H9 (cell line): Measurements from ENCODE around the gene CAPN9. TPM values are rescaled to one million over a fixed set of nuclear protein-coding genes. Genes with fewer than 3 reads are reported as not detected.

ENCODE experiments used
- DNase-seq: peaks from one replicate; pipeline ENCODE4 v3.0.0-alpha.2; 2017
- H2AFZ ChIP-seq: one replicate; pipeline ENCODE4 v1.6.1; 2013; ENCODE audit warnings: mild to moderate bottlenecking, low read length, control low read depth, moderate library complexity
- H2AK5ac ChIP-seq: 2 replicates; pipeline ENCODE4 v1.6.1; 2013; ENCODE audit warnings: low read length, control low read depth, mixed read lengths; ENCODE audit not compliant: insufficient read length
- H2BK120ac ChIP-seq: one replicate; pipeline ENCODE4 v1.6.1; 2013; ENCODE audit warnings: low read depth, mild to moderate bottlenecking, low read length, control low read depth, inconsistent platforms; ENCODE audit not compliant: poor library complexity, severe bottlenecking
- H2BK12ac ChIP-seq: 2 replicates; pipeline ENCODE4 v1.6.1; 2013; ENCODE audit warnings: low read length, control low read depth, mixed read lengths, low read depth; ENCODE audit not compliant: insufficient read length
- H2BK15ac ChIP-seq: 2 replicates; pipeline ENCODE4 v1.6.1; 2013; ENCODE audit warnings: low read depth, low read length, control low read depth
- H2BK20ac ChIP-seq: one replicate; pipeline ENCODE4 v1.6.1; 2013; ENCODE audit warnings: low read depth, mild to moderate bottlenecking, low read length, control low read depth, inconsistent platforms; ENCODE audit not compliant: poor library complexity, severe bottlenecking
- H2BK5ac ChIP-seq: 2 replicates; pipeline ENCODE4 v1.6.1; 2013; ENCODE audit warnings: low read length, control low read depth, mixed read lengths; ENCODE audit not compliant: insufficient read length
- H3K14ac ChIP-seq: 2 replicates; pipeline ENCODE4 v1.6.1; 2013; ENCODE audit warnings: low read length, control low read depth; ENCODE audit not compliant: insufficient read depth
- H3K18ac ChIP-seq: 2 replicates; pipeline ENCODE4 v1.6.1; 2013; ENCODE audit warnings: low read depth, mild to moderate bottlenecking, mixed read lengths, low read length, control low read depth; ENCODE audit not compliant: insufficient read length
- H3K23ac ChIP-seq: 2 replicates; pipeline ENCODE4 v1.6.1; 2013; ENCODE audit warnings: low read length, control low read depth, mixed read lengths, low read depth; ENCODE audit not compliant: insufficient read length
- H3K23me2 ChIP-seq: 2 replicates; pipeline ENCODE4 v1.6.1; 2013; ENCODE audit warnings: low read depth, mild to moderate bottlenecking, mixed read lengths, low read length, control low read depth; ENCODE audit not compliant: insufficient read length, poor library complexity, severe bottlenecking
- H3K27ac ChIP-seq: 2 replicates; pipeline ENCODE4 v1.5.1; 2013; ENCODE audit warnings: low read length, control low read depth, mixed read lengths, low read depth; ENCODE audit not compliant: insufficient read length
- H3K27me3 ChIP-seq: 2 replicates; pipeline ENCODE4 v1.6.1; 2013; ENCODE audit warnings: low read length, control low read depth, inconsistent platforms; ENCODE audit not compliant: insufficient read depth
- H3K4ac ChIP-seq: 2 replicates; pipeline ENCODE4 v1.6.1; 2013; ENCODE audit warnings: low read depth, mild to moderate bottlenecking, control low read depth, inconsistent platforms, low read length, moderate library complexity
- H3K4me1 ChIP-seq: 2 replicates; pipeline ENCODE4 v1.6.1; 2013; ENCODE audit warnings: low read length, control low read depth, inconsistent platforms; ENCODE audit not compliant: insufficient read depth
- H3K4me2 ChIP-seq: 2 replicates; pipeline ENCODE4 v1.6.1; 2013; ENCODE audit warnings: low read length, control low read depth, mixed read lengths; ENCODE audit not compliant: insufficient read length, insufficient read depth
- H3K56ac ChIP-seq: 2 replicates; pipeline ENCODE4 v1.6.1; 2013; ENCODE audit warnings: low read depth, mild to moderate bottlenecking, mixed read lengths, low read length, control low read depth; ENCODE audit not compliant: insufficient read length
- H3K79me1 ChIP-seq: 2 replicates; pipeline ENCODE4 v1.6.1; 2013; ENCODE audit warnings: low read depth, mild to moderate bottlenecking, moderate library complexity, low read length, control low read depth, inconsistent platforms; ENCODE audit not compliant: insufficient read depth, poor library complexity, severe bottlenecking
- H3K79me2 ChIP-seq: 2 replicates; pipeline ENCODE4 v1.6.1; 2013; ENCODE audit warnings: low read length, control low read depth, inconsistent platforms; ENCODE audit not compliant: insufficient read depth
- H3K9ac ChIP-seq: 2 replicates; pipeline ENCODE4 v1.6.1; 2013; ENCODE audit warnings: low read length, control low read depth, mixed read lengths; ENCODE audit not compliant: insufficient read length; ENCODE audit errors: extremely low read depth
- H3K9me3 ChIP-seq: one replicate; pipeline ENCODE4 v1.6.1; 2013; ENCODE audit warnings: low read depth, low read length, inconsistent platforms; ENCODE audit not compliant: control insufficient read depth
- H3T11ph ChIP-seq: one replicate; pipeline ENCODE4 v1.6.1; 2013; ENCODE audit warnings: mild to moderate bottlenecking, low read length, control low read depth, inconsistent platforms
- H4K20me1 ChIP-seq: one replicate; pipeline ENCODE4 v1.6.1; 2013; ENCODE audit not compliant: control insufficient read depth, insufficient read length, insufficient read depth
- H4K5ac ChIP-seq: 2 replicates; pipeline ENCODE4 v1.6.1; 2013; ENCODE audit warnings: low read depth, mild to moderate bottlenecking, mixed read lengths, low read length, control low read depth; ENCODE audit not compliant: insufficient read length
- H4K8ac ChIP-seq: replicated peaks from 2 replicates; pipeline ENCODE4 v1.6.1; 2013; ENCODE audit warnings: low read length, control low read depth, mixed read lengths, low read depth; ENCODE audit not compliant: insufficient read length
- H4K91ac ChIP-seq: 2 replicates; pipeline ENCODE4 v1.6.1; 2013; ENCODE audit warnings: low read depth, mild to moderate bottlenecking, moderate library complexity, mixed read lengths, low read length, control low read depth; ENCODE audit not compliant: insufficient read length
- H3K27ac Mint-ChIP-seq, 3 experiments: 2 replicates in 2 of 3; 3 replicates in 1 of 3; pipeline ENCODE4 v1.8.0; 2020 to 2021; ENCODE audit warnings: mixed read lengths in 3 of 3, mild to moderate bottlenecking in 1 of 3, moderate library complexity in 1 of 3
- H3K27me3 Mint-ChIP-seq: 2 replicates; pipeline ENCODE4 v1.8.0; 2021; ENCODE audit warnings: low read depth, mild to moderate bottlenecking, moderate library complexity, mixed read lengths
- H3K36me3 Mint-ChIP-seq, 3 experiments: 2 replicates in 2 of 3; 3 replicates in 1 of 3; pipeline ENCODE4 v1.8.0; 2020 to 2021; ENCODE audit warnings: low read depth in 3 of 3, mixed read lengths in 3 of 3; ENCODE audit not compliant: insufficient read depth in 1 of 3
- H3K4me1 Mint-ChIP-seq, 2 experiments: 2 replicates each; pipeline ENCODE4 v1.8.0; 2020; ENCODE audit warnings: mixed read lengths in 2 of 2
- H3K4me3 Mint-ChIP-seq, 2 experiments: 2 replicates in 1 of 2; 3 replicates in 1 of 2; pipeline ENCODE4 v1.8.0; 2020 to 2021; ENCODE audit warnings: mild to moderate bottlenecking in 2 of 2, mixed read lengths in 2 of 2, moderate library complexity in 1 of 2
- H3K9me3 Mint-ChIP-seq, 2 experiments: 2 replicates in 1 of 2; 3 replicates in 1 of 2; pipeline ENCODE4 v1.8.0; 2020; ENCODE audit warnings: mild to moderate bottlenecking in 2 of 2, mixed read lengths in 2 of 2, moderate library complexity in 1 of 2
- WGBS: extraction: QIAGEN DNeasy Blood & Tissue Kit; methylation state at CpG from one replicate; pipeline ENCODE4 v1.1.7; 2013; ENCODE audit warnings: missing lambda C conversion rate, low lambda C conversion rate, mixed read lengths; ENCODE audit not compliant: insufficient read length; ENCODE audit errors: extremely low coverage; 5-methylcytosine and 5-hydroxymethylcytosine counted together
- total RNA-seq: library from RNA; stranded (reverse); gene quantifications from 2 replicates; pipeline ENCODE4 v1.2.1, GENCODE V29; 2021
- TF ChIP-seq, protein P1 (sequence below): fragments of 200-600 bp; sonication (generic); conservative IDR thresholded peaks from 3 replicates; pipeline ENCODE4 v1.8.0; 2021; ENCODE audit warnings: antibody characterized with exemption, mild to moderate bottlenecking

CAPN9 gene
- total RNA-seq, 1 experiment from 2014 or later, result 0.22 TPM

- no peaks in the 10 kb centered on the region for H3K9me3 Mint-ChIP-seq
- H3K27ac Mint-ChIP-seq, result no peak overlapping the region
- H3K4me3 Mint-ChIP-seq, result no peak overlapping the region
- Histone ChIP-seq H2BK120ac (no peak overlapping the region), H3K79me1 (no peaks in the 10 kb centered on the region), H2AK5ac (no peak overlapping the region), H3K4me2 (no peak overlapping the region), H3K4me1 (no peaks in the 10 kb centered on the region), H3K9ac (no peak overlapping the region), H2AFZ (no peak overlapping the region), H3K56ac (no peak overlapping the region), H4K91ac (no peak overlapping the region), H3K27ac (no peak overlapping the region), H4K20me1 (no peaks in the 10 kb centered on the region), H3K23me2 (no peaks in the 10 kb centered on the region), H4K8ac (no peak overlapping the region), H3K79me2 (no peaks in the 10 kb centered on the region), H4K5ac (no peak overlapping the region), H3K9me3 (no peaks in the 10 kb centered on the region), H2BK12ac (no peak overlapping the region), H3K27me3 (no peaks in the 10 kb centered on the region; the same call in 1 of the 2 replicates), H3K23ac (no peak overlapping the region), H3T11ph (no peak overlapping the region), H2BK15ac (no peak overlapping the region), H3K18ac (no peak overlapping the region), H2BK20ac (no peak overlapping the region), H3K14ac (no peak overlapping the region), H2BK5ac (no peak overlapping the region), H3K4ac (no peak overlapping the region)
- TF ChIP-seq, protein P1, sequence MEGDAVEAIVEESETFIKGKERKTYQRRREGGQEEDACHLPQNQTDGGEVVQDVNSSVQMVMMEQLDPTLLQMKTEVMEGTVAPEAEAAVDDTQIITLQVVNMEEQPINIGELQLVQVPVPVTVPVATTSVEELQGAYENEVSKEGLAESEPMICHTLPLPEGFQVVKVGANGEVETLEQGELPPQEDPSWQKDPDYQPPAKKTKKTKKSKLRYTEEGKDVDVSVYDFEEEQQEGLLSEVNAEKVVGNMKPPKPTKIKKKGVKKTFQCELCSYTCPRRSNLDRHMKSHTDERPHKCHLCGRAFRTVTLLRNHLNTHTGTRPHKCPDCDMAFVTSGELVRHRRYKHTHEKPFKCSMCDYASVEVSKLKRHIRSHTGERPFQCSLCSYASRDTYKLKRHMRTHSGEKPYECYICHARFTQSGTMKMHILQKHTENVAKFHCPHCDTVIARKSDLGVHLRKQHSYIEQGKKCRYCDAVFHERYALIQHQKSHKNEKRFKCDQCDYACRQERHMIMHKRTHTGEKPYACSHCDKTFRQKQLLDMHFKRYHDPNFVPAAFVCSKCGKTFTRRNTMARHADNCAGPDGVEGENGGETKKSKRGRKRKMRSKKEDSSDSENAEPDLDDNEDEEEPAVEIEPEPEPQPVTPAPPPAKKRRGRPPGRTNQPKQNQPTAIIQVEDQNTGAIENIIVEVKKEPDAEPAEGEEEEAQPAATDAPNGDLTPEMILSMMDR, result no peak
- no CpG with 5 or more reads among the region's 2 CpGs for whole genome bisulfite sequencing
- no peak for DNase-seq
- H3K27me3 Mint-ChIP-seq, result peaks cover 82% of the 10 kb centered on the region
- H3K4me1 Mint-ChIP-seq, result 0 out of 4 replicates have a peak, but pooled peaks cover 0 to 2% of the 10 kb centered on the region in 2 experiments
- no peaks in the 10 kb centered on the region for H3K36me3 Mint-ChIP-seq
Observed at GRCh38 chr1:230804396-230804795, 57.2 kb downstream of the CAPN9 start.
